ENCODE measurements around the gene TENT4A.

DNA sequence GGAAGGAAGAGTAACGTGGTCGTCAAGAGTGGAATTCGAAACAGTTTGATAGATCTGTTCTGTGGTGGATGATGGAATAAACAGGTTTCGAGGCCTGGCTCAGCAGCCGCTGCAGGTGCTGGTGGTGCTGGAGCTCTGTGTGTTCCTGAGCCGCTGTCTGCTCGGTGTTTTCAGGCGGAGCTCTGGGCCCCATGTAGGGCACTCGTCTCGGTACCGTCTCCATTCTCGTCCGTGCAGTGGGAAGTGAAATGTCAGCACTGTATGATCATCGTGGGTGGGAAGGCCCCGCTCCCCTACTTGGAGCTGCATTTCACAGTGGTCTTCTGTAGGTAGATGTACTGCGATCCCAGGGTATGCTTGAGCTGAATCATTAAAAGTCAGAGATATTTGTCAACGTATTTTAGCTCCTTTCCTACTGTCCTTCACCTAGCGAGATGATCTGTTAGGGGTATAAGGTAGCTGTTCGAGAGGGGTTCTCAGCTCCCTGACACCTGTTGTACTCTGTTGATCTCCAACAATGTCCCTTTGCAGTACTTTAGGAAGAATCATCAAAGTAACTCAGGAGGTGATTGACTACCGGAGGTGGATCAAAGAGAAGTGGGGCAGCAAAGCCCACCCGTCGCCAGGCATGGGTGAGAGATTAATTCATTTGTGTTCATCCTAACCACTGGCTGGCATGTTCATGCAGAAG, 35.9 kb downstream of the TENT4A start:
- TF ChIP-seq RAD21 (IDR thresholded peaks at IDR 0.05; ENCODE audit: low read length) (no peak), CTCF (conservative IDR thresholded peaks at IDR 0.05; ENCODE audit: low read depth, low read length) (no peak), ELK1 (IDR thresholded peaks at IDR 0.05; ENCODE audit: borderline replicate concordance, low read depth, low read length) (no peak), USF2 (IDR thresholded peaks at IDR 0.05; ENCODE audit: low read depth, low read length) (no peak), RFX5 (IDR thresholded peaks at IDR 0.05; ENCODE audit: low read depth, low read length) (no peak), CEBPB (IDR thresholded peaks at IDR 0.05; ENCODE audit: low read depth, low read length) (no peak), POLR2A (IDR thresholded peaks at IDR 0.05; ENCODE audit: low read depth, low read length) (no peak), SMC3 (IDR thresholded peaks at IDR 0.05; ENCODE audit: low read depth, low read length) (no peak), FOS (IDR thresholded peaks at IDR 0.05; ENCODE audit: low read depth, low read length) (no peak), MAFK (IDR thresholded peaks at IDR 0.05; ENCODE audit: low read depth, low read length) (no peak), BHLHE40 (IDR thresholded peaks at IDR 0.05; ENCODE audit: low read depth, low read length) (no peak)
